ENCODE measurements around the gene EFCAB9. TPM values are rescaled to one million over a fixed set of nuclear protein-coding genes. Genes with fewer than 3 reads are reported as not detected.

EFCAB9 gene
- total RNA-seq, 4 donors from 2014 or later, result not detected

GRCh38 chr5:172223901-172224873 lies 30.2 kb downstream of the EFCAB9 start:
- DNase-seq, result no peak
- Histone ChIP-seq H3K27ac (no peak overlapping the region), H3K4me1 (no peaks in the 10 kb centered on the region), H3K36me3 (peaks cover 0 to 35% (median 0%) of the 10 kb centered on the region in 3 donors), H3K27me3 (no peaks in the 10 kb centered on the region), H3K4me3 (no peak overlapping the region), H3K9me3 (no peaks in the 10 kb centered on the region)
- 80 to 82% methylated on average over 9 to 10 of the region's 10 CpGs for WGBS, 2 donors
- TF ChIP-seq POLR2A (IDR thresholded peaks at IDR 0.05) (no peak), CTCF (IDR thresholded peaks at IDR 0.05) (no peak)
- intact Hi-C loops (cut with DNase I), result no loop called here

GRCh38 chr5:172224996-172225395 lies 31.0 kb downstream of the EFCAB9 start:
- no peak overlapping the region for H3K4me3 ChIP-seq
- H3K36me3 ChIP-seq, result peaks cover 0 to 35% (median 0%) of the 10 kb centered on the region in 3 donors
- no peak for DNase-seq
- H3K27me3 ChIP-seq, result no peaks in the 10 kb centered on the region
- no peaks in the 10 kb centered on the region for H3K9me3 ChIP-seq
- TF ChIP-seq CTCF (IDR thresholded peaks at IDR 0.05) (no peak), POLR2A (IDR thresholded peaks at IDR 0.05) (no peak)
- no peaks in the 10 kb centered on the region for H3K4me1 ChIP-seq
- 75 to 86% methylated on average over 1 of the region's 1 CpG for WGBS, 2 donors
- intact Hi-C loops (cut with DNase I), result no loop called here
- H3K27ac ChIP-seq, result no peak overlapping the region

- no peaks in the 10 kb centered on the region for H3K27me3 ChIP-seq
- 70 to 87% methylated on average over 1 of the region's 1 CpG for WGBS, 2 donors
- H3K9me3 ChIP-seq, result no peaks in the 10 kb centered on the region
- intact Hi-C loops (cut with DNase I), result no loop called here
- no peak overlapping the region for H3K27ac ChIP-seq
- H3K4me1 ChIP-seq, result no peaks in the 10 kb centered on the region
- no peak for TF ChIP-seq CTCF (IDR thresholded peaks at IDR 0.05)
- no peak for TF ChIP-seq POLR2A (IDR thresholded peaks at IDR 0.05)
- no peak overlapping the region for H3K4me3 ChIP-seq
- no peak for DNase-seq
- H3K36me3 ChIP-seq, result peaks cover 0 to 55% (median 0%) of the 10 kb centered on the region in 3 donors
Observed at GRCh38 chr5:172229904-172230303, 35.9 kb downstream of the EFCAB9 start.

GRCh38 chr5:172234031-172234430 lies 40.1 kb downstream of the EFCAB9 start:
- WGBS, 2 donors, result 94 to 97% methylated on average over 4 of the region's 4 CpGs
- no peak overlapping the region for H3K4me3 ChIP-seq
- no peak overlapping the region for H3K27ac ChIP-seq
- TF ChIP-seq POLR2A (IDR thresholded peaks at IDR 0.05) (no peak), CTCF (IDR thresholded peaks at IDR 0.05) (no peak)
- DNase-seq, result no peak
- intact Hi-C loops (cut with DNase I), result no loop called here
- H3K9me3 ChIP-seq, result no peaks in the 10 kb centered on the region
- H3K36me3 ChIP-seq, result peaks cover 0 to 47% (median 0%) of the 10 kb centered on the region in 3 donors
- H3K4me1 ChIP-seq, result peaks cover 0 to 13% (median 0%) of the 10 kb centered on the region in 3 donors
- no peaks in the 10 kb centered on the region for H3K27me3 ChIP-seq

GRCh38 chr5:172235132-172235780 lies 41.3 kb downstream of the EFCAB9 start:
- Histone ChIP-seq H3K27me3 (no peaks in the 10 kb centered on the region), H3K36me3 (peaks cover 0 to 39% (median 0%) of the 10 kb centered on the region in 3 donors), H3K4me1 (peaks cover 0 to 13% (median 0%) of the 10 kb centered on the region in 3 donors), H3K27ac (no peak overlapping the region), H3K4me3 (no peak overlapping the region), H3K9me3 (no peaks in the 10 kb centered on the region)
- TF ChIP-seq CTCF (IDR thresholded peaks at IDR 0.05), result no peak
- no peak for TF ChIP-seq POLR2A (IDR thresholded peaks at IDR 0.05)
- WGBS, 2 donors, result 26 to 39% methylated on average over 4 of the region's 4 CpGs
- intact Hi-C loops (cut with DNase I), result no loop called here
- no peak for DNase-seq
